ENCODE results near the gene ADAM22. TPM values are rescaled to one million over a fixed set of nuclear protein-coding genes. Genes with fewer than 3 reads are reported as not detected.

ADAM22 gene
- total RNA-seq, 1 experiment from 2014 or later = 10.0 TPM

DNA sequence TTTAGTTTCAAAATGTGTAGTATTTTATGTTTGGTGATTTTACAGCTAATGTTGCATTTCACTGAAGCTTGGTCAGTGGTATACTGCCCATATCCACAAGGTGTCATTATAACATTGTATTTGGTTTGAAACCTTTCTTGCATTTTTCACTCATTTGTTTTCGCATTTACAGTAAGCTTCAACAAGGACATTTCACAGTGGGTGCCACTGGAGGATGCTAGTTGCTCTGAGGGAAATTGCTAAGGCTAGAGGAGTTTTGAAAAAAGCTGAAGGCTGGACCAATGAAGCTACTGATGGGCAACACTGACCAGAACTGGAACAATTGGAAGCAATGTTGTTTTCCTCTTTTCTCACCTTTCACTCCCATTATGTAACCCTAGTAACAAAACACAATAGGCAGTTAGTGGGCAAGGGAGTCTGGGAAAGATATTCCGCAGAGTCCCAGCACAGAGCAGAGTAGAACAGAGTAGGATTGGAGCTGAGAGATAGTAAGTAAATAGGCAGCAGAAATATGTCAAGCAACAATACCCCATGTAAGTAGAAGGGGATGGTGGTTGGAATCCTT, 309.4 kb downstream of the ADAM22 start:
- H3K4me1 ChIP-seq (ENCODE audit: control insufficient read depth in 1 of 2, insufficient read depth in 2 of 2, low read length in 2 of 2) = no peaks in the 10 kb centered on the region; a peak in 1 of 4 replicates
- POLR2A ChIA-PET = no interaction called here
- peak; percentile 60 for DNase-seq (ENCODE audit: low read depth, low spot score)
- H3K9ac ChIP-seq (ENCODE audit: low read length) = no peak overlapping the region
- H3K27me3 ChIP-seq (ENCODE audit: insufficient read depth, low read length) = no peaks in the 10 kb centered on the region
- RAD21 ChIA-PET (ENCODE audit: low non-redundant PET in 1 of 2, low total read pairs in 2 of 2, uncharacterized antibody in 2 of 2, unreplicated experiment in 2 of 2) = interaction anchor here (0.6 to 1.4 kb wide), 11 partner anchors 107 to 683 kb away, joined by 3 to 18 read pairs (median 3); no protein-coding TSS in a partner anchor
- intact Hi-C loops (cut with micrococcal nuclease) = loop anchor here (1.0 to 5.0 kb wide), 6 partner anchors 115 to 1905 kb away; no protein-coding TSS in a partner anchor
- ATAC-seq = peak; percentile 93
- H3K4me3 ChIP-seq (replicated peaks in 1 of 2; ENCODE audit: low read depth in 1 of 2, low read length in 2 of 2) = no peak overlapping the region
- H3K9me2 ChIP-seq (ENCODE audit: insufficient read depth) = no peaks in the 10 kb centered on the region
- H3K9me3 ChIP-seq (ENCODE audit: control insufficient read depth in 1 of 2, insufficient read depth in 1 of 2, low read depth in 1 of 2, low read length in 2 of 2) = no peaks in the 10 kb centered on the region
- no TSS peak for BruUV-seq (replicated peaks)
- H2AFZ ChIP-seq (ENCODE audit: low read depth, low read length, poor library complexity, severe bottlenecking) = no peak overlapping the region
- CTCF ChIA-PET = interaction anchor here (0.5 to 2.4 kb wide), 18 partner anchors 10 to 1379 kb away, joined by 3 to 63 read pairs (median 4); no protein-coding TSS in a partner anchor
- TF ChIP-seq ZFX (IDR thresholded peaks at IDR 0.05) = no peak
- no peak for TF ChIP-seq JUND (IDR thresholded peaks at IDR 0.05)
- peak; percentile 66 to 95 (median 90) for TF ChIP-seq CTCF (IDR thresholded peaks at IDR 0.05 in 2 of 3, conservative IDR thresholded peaks at IDR 0.05 in 1 of 3; ENCODE audit: borderline replicate concordance in 1 of 3, insufficient read depth in 1 of 3, low read depth in 2 of 3, low read length in 2 of 3)
- TF ChIP-seq CBX3 (IDR thresholded peaks at IDR 0.05; ENCODE audit: low read depth) = no peak
- no peak for TF ChIP-seq ELF1 (IDR thresholded peaks at IDR 0.05; ENCODE audit: borderline replicate concordance, low read depth)
- TF ChIP-seq RAD21 (IDR thresholded peaks at IDR 0.05; ENCODE audit: low read depth) = peak; percentile 96
- TF ChIP-seq SRF (IDR thresholded peaks at IDR 0.05; ENCODE audit: low read depth) = no peak
- TF ChIP-seq CEBPB (IDR thresholded peaks at IDR 0.05; ENCODE audit: low read depth) = no peak
- H3K79me2 ChIP-seq (ENCODE audit: insufficient read depth, low read length) = no peaks in the 10 kb centered on the region
- H3K27ac ChIP-seq (ENCODE audit: low read depth, low read length) = no peak overlapping the region
- no peaks in the 10 kb centered on the region for H3K36me3 ChIP-seq (ENCODE audit: control insufficient read depth in 1 of 2, insufficient read depth in 2 of 2, low read length in 2 of 2)
- no peaks in the 10 kb centered on the region for H4K20me1 ChIP-seq (ENCODE audit: insufficient read depth)
- no peak overlapping the region for H3K4me2 ChIP-seq (ENCODE audit: low read length)
